AG04449 (cell line): ENCODE measurements around the gene NUDT21.
"Not testable (repeated sequence)": the region's sequence is repeated elsewhere in the genome, so short reads cannot be mapped to it uniquely, and the experiment has no call there.

Source experiments
- CTCF ChIA-PET: fragments of 350-600 bp; formaldehyde crosslinking; extraction: SDS; loops from one replicate; lab custom pipeline; 2021; ENCODE audit warnings: antibody characterized with exemption; lab: Yijun Ruan, JAX
- POLR2A ChIA-PET: fragments of 400-600, 350-600 bp; formaldehyde crosslinking; extraction: SDS; loops from one replicate; lab custom pipeline; 2020; ENCODE audit warnings: antibody characterized with exemption, inconsistent platforms; lab: Yijun Ruan, JAX
- DNase-seq: peaks from one replicate; pipeline ENCODE4 v3.0.0-alpha.2; 2010; ENCODE audit warnings: low read depth, low spot score
- H3K4me3 ChIP-seq: 2 replicates; pipeline ENCODE4 v1.5.1; 2011; ENCODE audit warnings: low read depth, mild to moderate bottlenecking, control low read depth, low read length
- TF ChIP-seq, protein P1 (sequence below): IDR thresholded peaks from one replicate; pipeline ENCODE4 v1.5.1; 2011; ENCODE audit warnings: mild to moderate bottlenecking, moderate library complexity, low read length, control low read depth, inconsistent platforms; ENCODE audit not compliant: insufficient read depth; ENCODE audit errors: missing control alignments

Gene NUDT21

DNA sequence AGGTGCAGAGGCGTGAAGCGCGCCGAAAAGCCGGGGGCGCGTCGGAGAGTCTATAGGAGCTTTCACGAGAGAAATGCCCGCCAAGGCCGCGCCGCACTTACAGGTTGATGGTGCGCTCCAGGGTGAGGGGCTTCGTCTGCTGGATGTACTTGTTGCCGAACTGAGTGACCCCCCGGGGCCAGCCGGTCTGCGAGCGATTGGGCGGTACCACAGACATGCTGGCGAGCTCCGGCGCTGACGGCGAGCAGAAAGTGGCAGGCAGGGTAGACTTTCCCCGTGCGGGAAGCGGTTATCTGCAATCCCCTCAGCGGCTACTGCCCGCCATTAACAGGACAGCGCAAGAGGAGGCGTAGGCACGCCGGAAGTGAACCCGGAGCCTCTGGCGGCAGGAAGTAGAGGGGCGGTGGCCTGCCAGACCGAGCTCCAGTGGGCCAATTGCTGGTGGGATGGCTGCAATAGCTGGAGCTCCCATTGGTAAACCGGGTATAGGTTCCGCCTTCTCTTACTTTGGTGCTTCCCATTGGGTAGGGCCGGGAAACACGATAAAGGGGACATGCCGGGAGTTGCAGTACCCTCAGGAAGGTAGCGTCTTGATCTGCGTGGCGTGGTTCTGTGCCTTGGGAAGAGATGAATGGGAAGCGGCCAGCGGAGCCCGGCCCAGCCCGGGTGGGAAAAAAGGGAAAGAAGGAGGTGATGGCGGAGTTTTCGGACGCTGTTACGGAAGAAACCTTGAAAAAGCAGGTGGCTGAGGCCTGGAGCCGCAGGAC, at the start of gene NUDT21, which contains the start of gene OGFOD1:
TSS of gene NUDT21 (minus strand) at position 347 of the 767 bp plus-strand sequence. CDS start at position 217, 130 bp downstream.
TSS of gene OGFOD1 (plus strand) at position 569 of the 767 bp plus-strand sequence. CDS start at position 628, 59 bp downstream.
- ChIA-PET POLR2A (interaction anchor here (1.0 to 1.4 kb wide), 4 partner anchors 9 to 155 kb away, joined by 3 to 9 read pairs (median 4); no protein-coding TSS in a partner anchor), CTCF (interaction anchor here (1.0 to 1.2 kb wide), 2 partner anchors 16 to 119 kb away, joined by 3 to 4 read pairs; no protein-coding TSS in a partner anchor)
- peak within 1 kb of the TSS; percentile 90 for H3K4me3 ChIP-seq
- DNase-seq = peak; percentile 86
- TF ChIP-seq, protein P1, sequence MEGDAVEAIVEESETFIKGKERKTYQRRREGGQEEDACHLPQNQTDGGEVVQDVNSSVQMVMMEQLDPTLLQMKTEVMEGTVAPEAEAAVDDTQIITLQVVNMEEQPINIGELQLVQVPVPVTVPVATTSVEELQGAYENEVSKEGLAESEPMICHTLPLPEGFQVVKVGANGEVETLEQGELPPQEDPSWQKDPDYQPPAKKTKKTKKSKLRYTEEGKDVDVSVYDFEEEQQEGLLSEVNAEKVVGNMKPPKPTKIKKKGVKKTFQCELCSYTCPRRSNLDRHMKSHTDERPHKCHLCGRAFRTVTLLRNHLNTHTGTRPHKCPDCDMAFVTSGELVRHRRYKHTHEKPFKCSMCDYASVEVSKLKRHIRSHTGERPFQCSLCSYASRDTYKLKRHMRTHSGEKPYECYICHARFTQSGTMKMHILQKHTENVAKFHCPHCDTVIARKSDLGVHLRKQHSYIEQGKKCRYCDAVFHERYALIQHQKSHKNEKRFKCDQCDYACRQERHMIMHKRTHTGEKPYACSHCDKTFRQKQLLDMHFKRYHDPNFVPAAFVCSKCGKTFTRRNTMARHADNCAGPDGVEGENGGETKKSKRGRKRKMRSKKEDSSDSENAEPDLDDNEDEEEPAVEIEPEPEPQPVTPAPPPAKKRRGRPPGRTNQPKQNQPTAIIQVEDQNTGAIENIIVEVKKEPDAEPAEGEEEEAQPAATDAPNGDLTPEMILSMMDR = no peak

DNA sequence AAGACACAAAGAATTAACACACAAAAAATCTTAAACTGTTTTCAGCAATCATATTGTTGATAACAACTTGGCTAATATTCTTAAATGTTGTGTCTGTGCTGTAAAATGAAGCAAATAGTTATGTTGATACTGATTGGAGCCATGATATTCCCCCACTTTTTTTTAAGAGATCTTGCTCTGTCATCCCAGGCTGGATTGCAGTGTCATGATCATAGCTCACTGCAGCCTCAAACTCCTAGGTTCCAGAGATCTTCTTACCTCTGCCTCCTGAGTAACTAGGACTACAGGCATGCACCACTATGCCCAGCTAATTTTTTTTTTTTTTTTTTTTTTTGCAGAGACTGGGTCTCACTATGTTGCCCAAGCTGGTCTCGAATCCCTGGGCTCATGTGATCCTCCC, 42.7 kb upstream of the NUDT21 start:
- POLR2A ChIA-PET = no interaction called here
- H3K4me3 ChIP-seq = no peak overlapping the region
- no peak for DNase-seq
- CTCF ChIA-PET = no interaction called here
- TF ChIP-seq, protein P1 = no peak

DNA sequence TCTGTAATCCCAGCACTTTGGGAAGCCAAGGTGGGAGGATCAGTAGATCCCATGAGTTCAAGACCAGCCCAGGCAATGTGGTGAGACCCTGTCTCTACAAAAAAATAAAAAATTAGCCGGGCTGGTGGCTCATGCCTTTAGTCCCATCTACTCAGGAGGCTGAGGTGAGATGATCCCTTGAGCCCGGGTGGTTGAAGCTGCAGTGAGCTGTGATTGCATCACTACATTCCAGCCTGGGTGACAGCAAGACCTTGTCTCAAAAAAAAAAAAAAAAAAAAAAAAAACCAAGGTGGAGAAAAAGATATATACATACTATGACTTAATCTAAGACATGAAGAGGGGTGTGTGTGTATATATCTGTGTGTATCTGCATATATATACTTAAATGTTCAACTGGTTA, 42.0 kb upstream of the NUDT21 start:
- CTCF ChIA-PET = no interaction called here
- no peak overlapping the region for H3K4me3 ChIP-seq
- POLR2A ChIA-PET = no interaction called here
- TF ChIP-seq, protein P1 = no peak
- no peak for DNase-seq

DNA sequence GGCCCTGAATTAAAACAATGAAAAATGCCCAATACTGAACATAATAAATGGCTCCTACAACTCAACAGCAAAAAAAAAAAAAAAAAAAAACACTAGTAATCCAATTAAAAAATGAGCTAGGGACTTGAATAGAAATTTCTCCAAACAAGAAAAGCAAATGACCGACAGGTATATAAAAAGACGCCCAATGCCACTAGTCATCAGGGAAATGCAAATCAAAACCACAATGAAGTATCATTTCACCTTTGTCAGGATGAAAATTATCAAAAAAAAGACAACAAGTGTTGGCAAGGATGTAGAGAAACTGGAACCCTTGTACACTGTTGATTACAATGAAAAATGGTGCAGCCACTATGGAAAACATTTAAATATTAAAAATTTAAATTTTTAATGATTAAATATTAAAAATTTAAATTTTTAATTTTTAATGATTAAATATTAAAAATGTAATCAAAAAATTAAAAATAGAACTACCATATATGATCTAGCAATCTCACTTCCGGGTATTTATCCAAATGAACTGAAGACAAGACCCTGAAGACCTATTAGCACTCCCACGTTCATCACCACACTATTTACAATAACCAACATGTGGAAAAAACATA, 40.6 kb upstream of the NUDT21 start:
- CTCF ChIA-PET = no interaction called here
- no peak for DNase-seq
- TF ChIP-seq, protein P1 = no peak
- POLR2A ChIA-PET = no interaction called here
- H3K4me3 ChIP-seq = no peak overlapping the region

DNA sequence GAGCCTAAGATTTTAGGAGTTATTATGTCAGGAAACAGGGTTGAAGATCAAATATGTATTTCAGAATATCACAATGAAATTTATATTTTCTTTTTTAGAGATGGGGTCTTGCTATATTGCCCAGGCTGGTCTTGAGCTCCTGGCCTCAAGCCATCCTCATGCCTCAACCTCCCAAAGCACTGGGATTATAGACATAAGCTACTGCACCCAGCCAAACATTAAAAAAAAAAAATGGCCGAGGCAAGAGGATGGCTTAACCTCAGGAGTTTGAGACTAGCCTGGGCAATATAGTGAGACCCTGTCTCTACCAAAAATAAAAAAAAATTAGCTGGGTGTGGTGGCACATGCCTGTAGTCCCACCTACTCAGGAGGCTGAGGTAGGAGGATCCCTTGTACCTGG, 37.7 kb upstream of the NUDT21 start:
- DNase-seq, H3K4me3 ChIP-seq, POLR2A ChIA-PET: not testable (repeated sequence)
- CTCF ChIA-PET = interaction anchor here (1.5 kb wide), 1 partner anchor 213 kb away, joined by 7 read pairs; no protein-coding TSS in a partner anchor

DNA sequence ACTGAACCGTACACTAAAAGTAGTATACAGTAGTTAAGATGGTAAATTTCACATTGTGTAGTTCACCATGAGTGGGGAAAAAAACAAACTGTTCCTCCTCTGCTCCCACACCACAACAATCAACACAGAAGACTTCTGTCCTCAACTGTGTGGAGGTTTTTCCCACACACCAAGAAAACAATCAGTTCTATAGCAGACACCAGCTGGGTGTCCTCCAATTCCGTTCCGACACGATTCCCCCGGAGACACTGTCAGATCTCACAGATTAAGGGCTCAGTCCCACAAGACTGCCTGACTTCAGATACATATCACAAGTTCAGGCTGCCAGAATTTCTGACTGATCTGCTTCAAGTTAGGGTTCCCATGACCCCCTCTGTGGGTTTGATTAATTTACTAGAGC, 36.9 kb upstream of the NUDT21 start:
- POLR2A ChIA-PET = no interaction called here
- CTCF ChIA-PET = no interaction called here
- TF ChIP-seq, protein P1 = no peak
- DNase-seq = no peak
- no peak overlapping the region for H3K4me3 ChIP-seq
